OCI-LY1 (cell line): ENCODE data around the gene GBE1.

Source experiments
- H2AFZ ChIP-seq: fragments of 200-600 bp; sonication (generic), shearing (Covaris generic); 2 replicates; pipeline ENCODE4 v1.6.0; 2014; ENCODE audit warnings: antibody characterized with exemption, mild to moderate bottlenecking, low read length
- H3F3A ChIP-seq: fragments of 200-600 bp; sonication (generic), shearing (Covaris generic); 2 replicates; pipeline ENCODE4 v1.6.0; 2014; ENCODE audit warnings: mild to moderate bottlenecking, antibody characterized with exemption, low read length, moderate library complexity; ENCODE audit not compliant: insufficient read depth
- H3K27ac ChIP-seq: fragments of 200-600 bp; sonication (generic); 2 replicates; pipeline ENCODE4 v1.5.1; 2014; ENCODE audit warnings: low read length, mixed run types, mild to moderate bottlenecking, low read depth; ENCODE audit not compliant: poor library complexity, severe bottlenecking
- H3K27me3 ChIP-seq: fragments of 200-600 bp; sonication (generic); 2 replicates; pipeline ENCODE4 v1.6.0; 2014; ENCODE audit warnings: antibody characterized with exemption, mild to moderate bottlenecking, low read length, moderate library complexity; ENCODE audit not compliant: insufficient read depth
- H3K36me3 ChIP-seq: fragments of 200-600 bp; sonication (generic); 2 replicates; pipeline ENCODE4 v1.6.1; 2014; ENCODE audit warnings: mild to moderate bottlenecking, antibody characterized with exemption, low read length, moderate library complexity, mixed read lengths; ENCODE audit not compliant: insufficient read depth
- H3K4me1 ChIP-seq: fragments of 200-600 bp; sonication (generic); 2 replicates; pipeline ENCODE4 v1.5.1; 2014; ENCODE audit warnings: mild to moderate bottlenecking, low read length, moderate library complexity; ENCODE audit not compliant: insufficient read depth, severe bottlenecking
- H3K4me2 ChIP-seq: fragments of 200-600 bp; sonication (generic), shearing (Covaris generic); 2 replicates; pipeline ENCODE4 v1.6.1; 2014; ENCODE audit warnings: low read length
- H3K4me3 ChIP-seq: fragments of 200-600 bp; sonication (generic); 2 replicates; pipeline ENCODE4 v1.5.1; 2014; ENCODE audit warnings: low read length, low read depth, mild to moderate bottlenecking, mixed read lengths; ENCODE audit not compliant: poor library complexity, severe bottlenecking
- H3K79me2 ChIP-seq: fragments of 200-600 bp; shearing (Covaris generic); 2 replicates; pipeline ENCODE4 v1.6.1; 2016; ENCODE audit warnings: mixed run types, low read length, mixed read lengths; ENCODE audit not compliant: insufficient read depth
- H3K9ac ChIP-seq: fragments of 200-600 bp; sonication (generic), shearing (Covaris generic); 2 replicates; pipeline ENCODE4 v1.6.1; 2014; ENCODE audit warnings: mild to moderate bottlenecking, low read length, mixed read lengths
- H3K9me2 ChIP-seq: fragments of 200-600 bp; sonication (generic), shearing (Covaris generic); 2 replicates; pipeline ENCODE4 v1.6.1; 2014; ENCODE audit warnings: low read depth, mild to moderate bottlenecking, low read length, mixed read lengths
- H3K9me3 ChIP-seq: fragments of 200-600 bp; shearing (Covaris generic); 2 replicates; pipeline ENCODE4 v1.6.1; 2014; ENCODE audit warnings: low read length, mixed read lengths
- H4K20me1 ChIP-seq: fragments of 200-600 bp; sonication (generic), shearing (Covaris generic); 2 replicates; pipeline ENCODE4 v1.6.0; 2016; ENCODE audit warnings: mild to moderate bottlenecking, low read length; ENCODE audit not compliant: insufficient read depth
- CTCF ChIP-seq: fragments of 200-600 bp; sonication (generic), shearing (Covaris generic); IDR thresholded peaks from 2 replicates; pipeline ENCODE4 v1.5.1; 2017; ENCODE audit warnings: mild to moderate bottlenecking, antibody characterized with exemption, low read length, moderate library complexity, mixed read lengths
- EZH2 ChIP-seq: fragments of 200-600 bp; sonication (generic), shearing (Covaris generic); IDR thresholded peaks from 2 replicates; pipeline ENCODE4 v1.8.0; 2017; ENCODE audit warnings: borderline replicate concordance, mixed run types, mild to moderate bottlenecking, antibody characterized with exemption, low read length, moderate library complexity, mixed read lengths

GBE1 gene

GRCh38 chr3:81760924-81761903 is at the start of gene GBE1:
TSS of gene GBE1 (minus strand) at chr3:81761645. CDS start at chr3:81761517, 128 bp downstream.
- Histone ChIP-seq H3F3A (no peaks in the 10 kb centered on the region), H3K9me3 (0 out of 2 replicates have a peak, but pooled peaks cover 2% of the 10 kb centered on the region), H3K79me2 (no peaks in the 10 kb centered on the region), H3K9ac (peak within 1 kb of the TSS; percentile 62), H3K4me1 (peaks cover 23% of the 10 kb centered on the region), H3K27me3 (no peaks in the 10 kb centered on the region), H3K9me2 (no peaks in the 10 kb centered on the region), H3K4me3 (peak within 1 kb of the TSS; percentile 61), H2AFZ (peak within 1 kb of the TSS; percentile 31), H3K27ac (peak within 1 kb of the TSS; percentile 69), H3K4me2 (peak within 1 kb of the TSS; percentile 75), H4K20me1 (no peaks in the 10 kb centered on the region), H3K36me3 (peaks cover 12% of the 10 kb centered on the region; the same call in 1 of the 2 replicates)
- TF ChIP-seq EZH2, result no peak
- TF ChIP-seq CTCF, result peak; percentile 47

GRCh38 chr3:81808900-81809299 is 47.5 kb upstream of the GBE1 start:
- H3K79me2 ChIP-seq, result no peaks in the 10 kb centered on the region
- H3K27me3 ChIP-seq, result no peaks in the 10 kb centered on the region
- H2AFZ ChIP-seq, result no peak overlapping the region
- H3K36me3 ChIP-seq, result no peaks in the 10 kb centered on the region
- H3K4me3 ChIP-seq, result no peak overlapping the region
- no peaks in the 10 kb centered on the region for H3K9me3 ChIP-seq
- H3K27ac ChIP-seq, result no peak overlapping the region
- no peaks in the 10 kb centered on the region for H3K9me2 ChIP-seq
- no peaks in the 10 kb centered on the region for H4K20me1 ChIP-seq
- H3K4me1 ChIP-seq, result no peaks in the 10 kb centered on the region
- TF ChIP-seq EZH2, result no peak
- TF ChIP-seq CTCF, result no peak
- no peak overlapping the region for H3K9ac ChIP-seq
- no peaks in the 10 kb centered on the region for H3F3A ChIP-seq
- no peak overlapping the region for H3K4me2 ChIP-seq

GRCh38 chr3:81799403-81799802 is 38.0 kb upstream of the GBE1 start:
- no peak overlapping the region for H3K9ac ChIP-seq
- H3K9me3 ChIP-seq, result no peaks in the 10 kb centered on the region
- TF ChIP-seq EZH2, result no peak
- TF ChIP-seq CTCF, result no peak
- H4K20me1 ChIP-seq, result no peaks in the 10 kb centered on the region
- no peaks in the 10 kb centered on the region for H3F3A ChIP-seq
- no peaks in the 10 kb centered on the region for H3K9me2 ChIP-seq
- no peak overlapping the region for H3K27ac ChIP-seq
- H3K4me1 ChIP-seq, result no peaks in the 10 kb centered on the region
- H3K27me3 ChIP-seq, result no peaks in the 10 kb centered on the region
- no peaks in the 10 kb centered on the region for H3K36me3 ChIP-seq
- H3K79me2 ChIP-seq, result no peaks in the 10 kb centered on the region
- no peak overlapping the region for H3K4me3 ChIP-seq
- H2AFZ ChIP-seq, result no peak overlapping the region
- H3K4me2 ChIP-seq, result no peak overlapping the region
